HG03378 (cell line): ENCODE measurements around the gene OR56A3.

ENCODE experiments used
- ATAC-seq: cut with Tn5 transposase; IDR thresholded peaks from one replicate; pipeline ENCODE4 v1.9.1; 2021; ENCODE audit warnings: mild to moderate bottlenecking, moderate library complexity; ENCODE audit not compliant: unreplicated experiment

The OR56A3 gene

GRCh38 chr11:5968394-5968793, 26.3 kb downstream of the OR56A3 start, which contains the start of gene OR56A5:
Gene OR56A5 (minus strand): TSS chr11:5968494. CDS start chr11:5968494, 0 bp downstream.
- no peak for ATAC-seq

- no peak for ATAC-seq
These were observed 31.5 kb downstream of the OR56A3 start for GRCh38 chr11:5973530-5973929.

GRCh38 chr11:5983443-5983842, 41.4 kb downstream of the OR56A3 start:
- no peak for ATAC-seq

GRCh38 chr11:5986885-5987284, 44.8 kb downstream of the OR56A3 start, which contains the start of gene OR52L1:
Gene OR52L1 (minus strand): TSS chr11:5986985. CDS start chr11:5986930, 55 bp downstream.
- no peak for ATAC-seq

- ATAC-seq, result no peak
These were observed 47.2 kb downstream of the OR56A3 start for GRCh38 chr11:5989203-5989602.

- ATAC-seq, result no peak
These were observed 50.1 kb downstream of the OR56A3 start for GRCh38 chr11:5992150-5992549.

GRCh38 chr11:5992604-5993251, 50.7 kb downstream of the OR56A3 start:
- no peak for ATAC-seq

GRCh38 chr11:5994791-5995190, 52.7 kb downstream of the OR56A3 start:
- no peak for ATAC-seq
